Kidney tubule cell (primary cell): Measurements from ENCODE around the gene GPC6.
A peak's percentile ranks its signal among the peaks of the same experiment; 100 is the strongest.

Source experiments
- DNase-seq: peaks from one replicate; pipeline ENCODE4 v3.0.0-alpha.2; 2018; ENCODE audit warnings: low spot score

GPC6 gene

DNA sequence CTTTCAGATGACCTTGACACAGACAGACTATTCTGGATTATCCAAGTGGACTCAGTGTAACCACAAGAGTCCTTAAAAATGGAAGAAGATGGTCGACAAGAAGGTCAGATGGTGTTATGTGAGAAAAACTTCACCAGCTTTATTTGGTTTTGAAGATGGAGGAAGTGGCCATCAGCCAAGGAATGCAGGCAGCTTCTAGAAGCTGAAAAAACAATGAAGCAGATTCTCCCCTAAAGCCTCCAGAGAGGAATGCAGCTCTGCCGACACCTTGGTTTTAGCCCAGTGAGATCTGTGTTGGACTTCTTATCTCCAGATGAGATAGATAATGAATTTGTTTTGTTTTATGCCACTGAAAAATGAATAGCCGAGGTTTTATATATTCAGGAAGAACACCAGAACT, 751.4 kb downstream of the GPC6 start:
- DNase-seq, result no peak

- no peak for DNase-seq
Measured at GRCh38 chr13:93981426-93981977, 754.9 kb downstream of the GPC6 start.

DNA sequence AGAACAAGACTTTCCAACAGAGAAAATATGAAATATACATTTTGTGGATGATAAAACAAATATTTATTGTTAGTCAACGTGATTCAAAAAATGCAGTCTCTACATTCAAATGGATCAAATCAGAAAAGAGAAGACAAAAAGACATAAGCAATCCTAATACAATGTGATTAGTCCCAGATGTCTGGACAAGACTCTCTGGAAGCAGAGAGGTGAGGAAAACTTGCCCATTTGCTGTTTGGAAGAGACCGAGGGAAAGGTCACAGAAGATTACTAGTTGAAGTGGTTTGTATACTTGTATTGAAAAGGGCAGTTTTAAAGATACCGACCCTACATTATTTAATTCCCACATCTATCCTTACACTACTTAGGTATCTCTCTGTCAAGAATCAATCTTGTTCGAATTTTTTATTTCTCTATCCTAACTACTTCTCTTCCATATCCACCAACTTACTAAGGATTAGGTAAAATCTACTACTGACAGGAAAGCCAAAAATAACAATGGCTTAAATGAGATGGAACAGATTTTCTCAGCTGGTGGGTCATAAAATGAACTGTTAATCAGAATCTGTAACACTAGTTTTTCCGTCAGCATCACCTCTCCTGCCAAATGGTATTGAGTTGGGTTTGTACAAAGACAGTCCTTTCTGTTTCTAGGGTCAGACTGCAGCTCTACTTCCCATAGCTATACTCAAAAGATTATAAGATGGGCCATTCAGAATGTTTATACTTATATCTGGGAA, 755.7 kb downstream of the GPC6 start:
- no peak for DNase-seq

- no peak for DNase-seq
Measured at GRCh38 chr13:93984052-93984451, 757.4 kb downstream of the GPC6 start.

DNA sequence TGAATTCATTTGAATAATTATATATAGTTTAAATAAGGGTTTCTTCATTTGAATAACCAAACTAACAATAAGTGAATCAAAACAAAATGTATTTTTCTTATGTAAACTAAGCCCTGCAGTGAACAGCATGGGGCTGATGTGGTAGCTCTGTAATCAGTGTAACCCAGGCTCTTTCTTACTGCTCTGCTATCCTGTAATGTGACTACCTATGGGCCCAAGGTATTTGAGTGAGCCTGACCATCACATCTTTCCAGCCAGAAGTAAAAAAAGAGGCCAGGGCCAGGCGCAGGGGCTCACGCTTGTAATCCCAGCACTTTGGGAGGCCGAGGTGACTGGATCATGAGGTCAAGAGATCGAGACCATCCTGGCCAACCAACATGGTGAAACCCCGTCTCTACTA, 758.3 kb downstream of the GPC6 start:
- DNase-seq, result no peak

DNA sequence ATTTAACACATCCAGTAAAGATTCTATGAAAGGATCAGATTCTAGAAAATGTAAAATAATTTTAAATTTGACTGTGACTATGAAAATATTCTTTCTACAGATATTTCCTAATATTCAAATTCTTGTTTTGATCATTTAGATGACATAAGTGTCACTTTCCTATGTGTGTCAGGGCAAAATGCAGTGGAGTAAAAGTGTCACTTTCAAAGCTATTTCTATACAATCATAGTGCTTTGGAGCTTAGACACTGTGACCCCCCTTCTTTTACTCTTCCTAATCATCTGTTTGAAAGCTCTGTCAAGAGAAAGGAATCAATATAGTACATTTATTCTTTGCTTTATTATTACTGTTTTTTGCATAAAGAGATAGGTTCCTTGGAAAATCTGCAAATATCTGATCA, 760.9 kb downstream of the GPC6 start:
- DNase-seq, result no peak

GRCh38 chr13:93991569-93991968, 765.0 kb downstream of the GPC6 start:
- no peak for DNase-seq

DNA sequence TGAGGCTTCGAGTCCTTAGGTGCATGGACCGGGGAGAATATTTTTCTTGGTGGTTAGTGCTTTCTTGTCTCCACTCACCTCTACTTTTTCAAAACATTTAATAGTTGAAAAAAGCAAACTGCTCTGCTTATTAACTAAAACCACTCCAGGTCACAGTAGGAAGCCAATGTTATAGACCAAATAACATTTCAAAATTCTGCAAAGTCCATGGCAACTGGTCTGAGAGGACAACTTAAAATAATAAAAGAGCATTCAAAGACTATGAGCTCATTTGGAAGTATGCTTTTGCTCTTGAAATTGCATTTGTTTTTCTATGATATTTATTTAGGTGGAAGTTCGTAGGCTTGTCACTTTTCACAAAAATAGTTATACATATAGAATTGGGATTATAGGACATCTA, 769.9 kb downstream of the GPC6 start:
- DNase-seq, result no peak

- DNase-seq, result peak; percentile 4
Measured at GRCh38 chr13:94006296-94006695, 779.7 kb downstream of the GPC6 start.

GRCh38 chr13:94007072-94007471, 780.5 kb downstream of the GPC6 start:
- peak; percentile 61 for DNase-seq

DNA sequence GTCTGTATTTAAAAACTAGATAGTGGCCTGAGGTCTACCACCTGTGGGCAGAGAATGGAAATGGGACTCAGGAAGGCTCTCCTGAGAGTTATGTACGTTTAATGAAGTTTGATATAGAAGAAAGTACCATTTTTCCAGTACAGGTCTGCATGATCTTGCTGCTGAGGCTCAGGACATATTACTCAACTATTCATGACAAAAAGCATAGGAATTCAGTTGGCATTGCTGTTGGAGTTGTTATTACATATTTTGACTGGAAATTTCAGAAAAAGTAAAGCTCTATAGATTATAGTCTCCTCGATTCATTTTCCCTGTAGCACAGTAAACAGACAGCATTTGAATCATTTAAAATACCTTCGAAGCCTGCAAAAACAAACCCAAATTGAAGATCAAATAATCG, 783.1 kb downstream of the GPC6 start:
- no peak for DNase-seq

DNA sequence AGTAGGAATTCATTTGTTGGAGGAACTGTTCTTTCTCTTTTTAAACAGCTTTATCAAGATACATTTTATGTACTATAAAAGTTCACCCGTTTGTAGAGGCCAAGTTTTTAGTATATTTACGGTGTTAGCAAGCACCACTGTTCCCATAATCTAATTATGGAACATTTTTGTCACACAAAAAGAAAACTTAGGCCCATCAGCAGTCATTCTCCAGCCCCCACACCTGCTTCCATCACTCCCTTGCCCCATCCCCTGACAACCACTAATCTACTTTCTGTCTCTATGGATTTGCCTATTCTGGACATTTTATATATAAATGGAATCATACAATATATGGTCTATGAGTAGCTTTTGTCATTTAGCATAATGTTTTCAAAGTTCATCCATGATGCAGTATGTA, 787.9 kb downstream of the GPC6 start:
- no peak for DNase-seq

DNA sequence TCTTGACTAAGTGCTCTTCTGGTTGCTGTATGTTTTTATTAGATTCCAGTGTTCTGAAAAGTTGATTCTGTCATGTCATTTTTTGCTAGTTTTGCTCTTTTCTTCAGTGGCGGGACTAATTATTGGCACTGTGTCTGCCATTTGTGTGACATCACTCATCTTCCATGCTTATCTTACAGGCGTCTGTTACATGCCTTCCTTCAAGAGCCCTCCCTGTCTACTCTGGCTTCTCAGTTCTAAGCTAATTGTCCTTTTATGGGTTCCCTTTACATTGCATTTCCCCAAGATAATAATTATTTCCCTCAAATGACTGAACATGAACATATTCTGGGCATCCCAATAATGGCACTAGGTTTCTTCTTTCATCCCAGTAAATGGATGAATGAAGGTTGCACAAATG, 793.8 kb downstream of the GPC6 start:
- no peak for DNase-seq

- DNase-seq, result peak; percentile 34
Measured at GRCh38 chr13:94020833-94021232, 794.2 kb downstream of the GPC6 start.

- DNase-seq, result no peak
Measured at GRCh38 chr13:94028234-94028633, 801.6 kb downstream of the GPC6 start.

GRCh38 chr13:94028650-94029049, 802.0 kb downstream of the GPC6 start:
- DNase-seq, result no peak

- DNase-seq, result no peak
Measured at GRCh38 chr13:94030415-94031119, 804.0 kb downstream of the GPC6 start.

DNA sequence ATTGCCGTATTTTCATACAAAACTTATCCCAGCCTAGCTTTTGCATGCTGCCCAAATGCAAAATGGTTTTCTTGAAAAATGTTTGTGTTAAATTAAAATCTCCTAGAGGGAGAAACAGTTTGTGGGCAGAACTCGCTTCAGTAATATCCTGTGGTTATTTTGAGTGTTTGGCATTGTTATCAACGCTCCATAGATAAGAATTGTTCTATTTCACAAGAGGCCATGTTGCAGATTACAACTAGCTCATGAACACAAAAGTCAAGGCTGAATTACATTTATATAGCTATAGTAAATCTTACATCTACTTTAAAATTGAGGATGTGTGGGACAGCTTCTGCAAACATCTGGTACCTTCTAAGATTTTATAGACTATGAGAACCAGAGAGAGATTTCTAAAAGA, 805.0 kb downstream of the GPC6 start:
- no peak for DNase-seq

DNA sequence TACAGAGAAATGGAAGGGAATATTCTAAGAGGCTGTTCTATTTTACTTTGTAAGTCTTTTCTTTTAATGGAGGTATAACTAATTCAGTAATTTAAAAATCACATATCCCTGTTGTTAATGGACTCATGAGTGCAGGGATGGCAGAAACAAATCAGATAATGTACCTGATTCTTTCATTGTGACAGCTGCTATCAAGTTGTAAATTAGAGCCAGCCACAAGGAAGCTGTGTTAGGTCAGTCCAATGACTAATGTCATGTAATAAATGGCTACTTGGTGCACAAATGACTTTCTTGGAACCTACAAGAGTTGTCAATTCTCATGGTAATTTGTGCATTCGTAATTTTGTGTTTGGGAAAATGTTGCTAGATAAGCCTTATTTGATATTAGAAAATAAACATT, 806.5 kb downstream of the GPC6 start:
- no peak for DNase-seq

DNA sequence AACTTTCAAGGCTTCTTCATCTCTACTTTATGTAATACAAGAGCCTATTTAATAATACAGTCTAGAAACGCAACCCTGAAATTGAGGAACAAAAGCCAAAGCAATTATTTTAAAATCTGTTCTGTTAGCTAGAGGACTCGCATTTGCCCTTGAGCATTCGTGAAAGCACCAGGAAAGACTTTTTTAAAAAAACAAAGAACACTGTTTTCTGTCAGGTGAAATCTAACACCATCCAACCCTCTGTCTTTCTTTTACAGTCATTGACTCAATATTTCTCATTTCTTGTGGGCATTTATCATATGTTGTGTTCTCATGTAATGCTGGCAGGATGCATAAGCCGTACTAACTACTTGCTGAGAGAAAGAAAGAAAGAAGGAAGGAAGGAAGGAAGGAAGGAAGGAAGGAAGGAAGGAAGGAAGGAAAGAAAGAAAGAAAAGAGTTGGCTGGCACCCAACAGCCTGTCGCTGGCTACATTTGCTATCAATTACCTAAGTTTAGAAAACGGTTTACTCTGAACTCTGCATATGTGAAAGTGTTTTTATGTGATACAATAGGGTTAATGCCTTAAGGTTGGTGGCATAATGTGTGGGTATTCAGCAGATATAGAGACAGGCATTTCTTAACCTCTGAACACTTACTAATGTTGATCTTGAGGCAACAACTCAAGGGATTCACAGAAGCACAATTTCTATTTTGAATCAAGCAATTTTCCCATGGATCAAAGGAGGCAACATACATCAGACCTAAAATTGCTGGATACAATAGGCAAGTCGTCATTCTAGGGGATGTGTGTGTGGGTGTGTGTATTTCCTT, 807.4 kb downstream of the GPC6 start:
- no peak for DNase-seq

- no peak for DNase-seq
Measured at GRCh38 chr13:94050039-94050438, 823.4 kb downstream of the GPC6 start.

- no peak for DNase-seq
Measured at GRCh38 chr13:94050686-94051085, 824.1 kb downstream of the GPC6 start.
